Activated T-cell treated with anti-CD3 and anti-CD28 coated beads, Interleukin-2, amount 50 U/mL, for 48 hours (primary cell): Measurements from ENCODE around the gene OPCML.

ENCODE experiments used
- DNase-seq, 2 experiments: peaks; one replicate each; pipeline ENCODE4 v3.0.0-alpha.2; 2020

Gene OPCML

DNA sequence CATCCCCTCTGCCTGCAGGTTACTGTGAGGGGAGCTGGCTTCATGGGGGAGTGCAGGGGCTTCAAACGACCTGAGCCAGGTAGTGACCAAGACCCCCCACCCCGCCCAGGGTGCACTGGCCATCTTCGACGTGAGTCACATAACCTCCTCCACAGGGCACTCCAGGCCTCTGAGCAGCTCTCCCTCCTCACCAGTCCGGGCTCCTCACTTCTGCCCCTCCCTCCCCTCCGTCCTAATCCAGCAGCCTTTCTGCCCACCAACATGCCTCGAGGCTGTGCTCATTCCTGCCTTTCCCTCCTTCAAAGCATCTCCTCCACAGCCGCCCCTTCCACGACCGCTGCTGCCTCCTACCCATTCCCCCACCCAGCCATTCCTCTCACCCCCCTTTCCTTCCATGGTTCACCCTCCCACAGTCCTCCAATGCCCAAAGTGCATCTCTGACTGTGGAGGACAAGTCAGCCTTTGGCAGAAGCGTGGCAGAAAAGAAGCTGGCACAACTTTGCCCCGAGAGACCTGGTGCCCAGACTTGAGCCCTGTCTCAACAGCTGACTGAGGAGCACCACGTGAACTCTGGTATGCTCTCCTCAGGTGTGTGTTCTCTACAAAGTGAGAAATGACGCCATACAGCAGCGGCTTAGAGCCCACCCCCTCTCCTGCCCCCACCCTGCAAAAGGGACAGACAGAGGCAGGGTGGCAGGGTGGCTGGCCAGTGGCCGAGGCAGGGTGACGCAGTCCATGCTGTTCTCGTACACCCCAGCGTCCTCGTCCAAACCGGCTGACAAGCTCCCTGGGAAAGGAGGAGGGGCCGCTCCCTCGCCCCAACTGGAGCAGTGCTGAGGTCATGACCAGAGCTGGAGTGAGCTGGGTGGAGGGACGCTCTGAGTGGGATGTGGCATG is 30.4 kb downstream of the OPCML start:
- no peak for DNase-seq

DNA sequence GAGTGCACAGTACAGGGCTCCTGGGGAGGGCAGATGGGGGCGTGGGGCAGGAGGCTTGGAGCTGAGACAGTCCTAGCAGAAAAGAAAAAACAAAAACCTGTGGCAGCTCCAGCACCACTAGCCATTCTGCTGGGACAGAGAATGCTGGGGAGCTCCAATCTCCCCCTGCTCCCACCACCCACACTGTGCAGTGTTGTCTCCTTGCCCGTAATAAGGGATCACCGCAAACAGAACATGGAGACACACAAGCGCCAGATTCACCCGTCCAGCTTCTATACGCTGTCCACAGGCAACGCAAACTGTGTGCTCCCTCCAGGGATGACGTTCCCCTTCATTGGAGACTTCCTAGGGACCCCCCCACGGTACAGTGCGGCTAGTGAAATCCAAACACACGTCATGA is 31.4 kb downstream of the OPCML start:
- DNase-seq, result no peak

GRCh38 chr11:133500435-133500834 is 31.9 kb downstream of the OPCML start:
- no peak for DNase-seq

DNA sequence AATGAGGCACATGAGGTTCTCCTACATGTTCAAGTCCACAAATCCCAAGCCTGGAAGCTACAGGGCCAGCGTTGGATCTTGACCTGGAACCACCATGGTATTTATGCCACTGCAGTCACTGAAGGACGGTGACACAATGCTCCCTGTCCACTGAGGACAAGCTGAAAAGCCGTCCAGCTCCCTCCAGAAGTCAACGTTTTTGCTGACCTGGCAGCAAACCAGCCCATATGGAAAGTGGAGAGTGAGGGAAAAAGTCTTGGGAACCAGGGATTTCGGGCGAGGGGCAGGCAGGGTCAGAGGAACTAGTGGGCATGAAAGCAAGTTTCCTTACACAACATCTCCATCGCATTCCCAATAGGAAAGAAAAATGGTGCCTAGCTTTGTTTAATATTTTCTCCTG is 33.3 kb downstream of the OPCML start:
- DNase-seq, result no peak

DNA sequence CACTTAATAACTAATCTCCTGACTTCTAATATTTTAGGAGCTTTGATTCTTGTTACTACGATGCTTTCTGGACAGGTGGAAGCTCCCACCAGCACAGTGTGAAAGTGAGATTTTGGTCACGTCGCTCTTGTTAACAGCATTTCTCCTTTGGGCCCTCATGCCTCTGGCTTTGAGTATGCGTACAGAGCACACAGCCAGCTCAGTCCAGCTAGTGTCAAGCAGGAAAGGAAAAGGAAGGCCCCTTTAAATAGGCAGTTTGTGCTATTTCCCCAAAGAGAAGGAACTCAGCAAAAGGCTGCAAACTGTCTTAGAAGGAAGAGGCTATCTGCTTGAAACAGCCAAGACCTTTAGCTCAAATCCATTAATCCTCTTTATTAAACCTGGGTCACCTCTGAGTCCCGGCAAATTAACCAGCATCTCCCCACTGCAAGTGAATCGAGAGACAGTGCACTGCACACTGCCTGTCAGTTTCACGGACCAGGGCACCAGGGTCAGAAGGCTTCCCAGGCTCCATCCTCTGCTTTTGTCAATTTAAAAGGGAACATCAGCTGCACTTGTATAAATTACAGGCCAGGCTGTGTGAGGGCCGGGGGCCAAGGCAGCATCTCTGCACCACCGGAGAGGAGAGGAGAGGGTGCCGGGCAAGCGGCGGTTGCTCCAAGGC is 34.7 kb downstream of the OPCML start:
- DNase-seq, result no peak

DNA sequence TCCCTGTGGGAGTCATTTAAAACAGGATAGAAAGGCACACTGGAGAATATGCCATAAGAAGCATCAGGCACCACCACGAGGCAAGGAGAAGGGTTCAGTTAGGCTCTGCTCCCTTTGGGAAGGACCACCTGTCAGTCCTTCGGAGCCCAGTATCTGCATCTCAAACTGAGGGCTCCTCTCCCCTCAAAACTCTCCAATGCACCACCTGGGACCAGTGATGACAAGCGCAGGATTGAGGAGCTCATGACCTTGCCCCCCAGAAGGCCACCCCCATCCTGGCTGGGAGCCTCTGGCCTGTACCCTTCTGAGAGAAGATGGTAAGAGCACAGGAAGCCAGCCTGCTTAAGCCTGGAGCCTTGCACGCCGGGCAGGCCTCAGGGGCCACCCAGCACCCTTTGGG is 39.4 kb downstream of the OPCML start:
- DNase-seq, result no peak

- no peak for DNase-seq
These were observed 40.5 kb downstream of the OPCML start for GRCh38 chr11:133491680-133492383.

DNA sequence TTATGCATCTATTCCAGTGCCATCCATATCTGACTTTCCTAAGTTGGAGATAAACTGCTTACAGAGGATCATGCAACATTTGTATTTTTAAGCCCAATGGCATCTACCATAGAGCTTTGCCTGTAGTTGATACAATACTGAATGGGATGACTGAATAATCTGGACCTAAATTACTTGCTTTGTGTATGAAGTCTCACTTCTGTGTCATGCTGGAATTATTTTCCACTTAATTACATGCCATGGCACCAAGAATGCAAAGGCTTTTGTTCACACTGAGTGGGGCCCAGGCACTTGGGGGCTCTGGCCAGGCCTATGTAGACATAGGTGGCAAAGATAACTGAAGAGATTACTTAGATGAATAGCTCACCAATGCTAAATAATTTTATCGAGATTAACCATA is 51.6 kb downstream of the OPCML start:
- no peak for DNase-seq

- no peak for DNase-seq
These were observed 53.1 kb downstream of the OPCML start for GRCh38 chr11:133479209-133479608.

DNA sequence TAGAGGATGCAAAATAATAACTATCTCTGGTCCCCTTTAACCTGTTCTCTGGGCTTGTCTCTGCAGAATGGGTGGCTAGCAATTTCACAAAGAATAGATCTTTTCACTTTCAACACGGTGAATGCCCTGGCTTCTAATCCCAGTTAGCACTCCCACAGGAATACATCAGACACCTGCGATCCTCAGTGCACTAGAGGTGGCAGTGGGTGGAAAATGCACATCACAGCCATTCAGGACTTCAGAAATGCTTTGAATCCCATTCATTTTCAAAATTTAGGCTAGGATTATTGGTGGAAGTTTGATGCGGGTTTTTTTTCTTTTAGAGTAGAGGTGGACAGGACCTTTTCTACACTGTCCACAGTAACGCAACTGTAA is 55.1 kb downstream of the OPCML start:
- DNase-seq, result no peak

- no peak for DNase-seq
These were observed 55.6 kb downstream of the OPCML start for GRCh38 chr11:133476570-133477250.

DNA sequence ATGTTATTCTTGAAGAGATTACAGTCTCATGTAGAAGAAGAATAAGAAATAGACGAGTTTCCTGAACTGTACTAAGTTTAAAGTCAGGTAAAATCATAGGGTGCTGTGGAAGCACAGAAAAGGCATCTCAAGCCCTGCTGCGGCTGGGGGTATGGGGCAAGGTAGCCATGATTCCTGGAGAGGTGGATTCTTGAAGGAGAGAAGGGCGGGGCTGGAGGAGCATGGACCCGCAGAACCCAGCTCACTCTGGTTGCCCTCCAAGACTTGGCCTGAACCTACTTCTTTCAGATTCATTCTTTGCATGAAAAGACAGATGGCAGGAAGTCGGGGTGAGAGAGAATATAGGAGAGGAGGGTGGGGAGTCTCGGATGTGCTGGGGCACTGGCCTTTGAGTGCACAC is 57.8 kb downstream of the OPCML start:
- DNase-seq, result no peak

GRCh38 chr11:133467686-133468085 is 64.6 kb downstream of the OPCML start:
- no peak for DNase-seq

DNA sequence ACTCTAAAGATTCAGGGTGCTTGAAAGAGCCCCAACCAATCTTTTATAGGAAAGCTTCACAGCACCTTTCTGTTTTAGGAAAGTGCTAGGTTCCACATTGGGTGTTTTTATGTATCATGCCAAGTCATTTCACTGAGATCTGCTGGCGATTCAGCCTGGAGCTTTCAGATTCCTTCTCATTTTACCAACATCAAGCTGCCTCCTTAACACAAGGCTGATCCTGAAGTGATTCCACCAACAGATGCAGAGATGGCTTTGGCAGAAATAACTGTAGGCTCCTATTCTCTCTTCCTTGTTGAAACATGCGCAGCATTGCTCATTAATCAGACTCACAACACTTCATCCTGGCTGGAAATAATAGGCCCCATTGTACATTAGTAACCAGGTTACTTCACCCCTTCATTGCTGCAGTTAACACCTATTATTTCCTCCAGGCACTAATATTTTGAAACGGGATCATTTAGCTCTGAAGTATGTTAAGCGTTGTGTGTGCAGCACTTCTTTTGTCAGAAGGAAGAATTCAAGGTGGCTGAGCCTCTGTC is 89.0 kb downstream of the OPCML start:
- DNase-seq, result no peak

- DNase-seq, result no peak
These were observed 90.2 kb downstream of the OPCML start for GRCh38 chr11:133441964-133442660.

DNA sequence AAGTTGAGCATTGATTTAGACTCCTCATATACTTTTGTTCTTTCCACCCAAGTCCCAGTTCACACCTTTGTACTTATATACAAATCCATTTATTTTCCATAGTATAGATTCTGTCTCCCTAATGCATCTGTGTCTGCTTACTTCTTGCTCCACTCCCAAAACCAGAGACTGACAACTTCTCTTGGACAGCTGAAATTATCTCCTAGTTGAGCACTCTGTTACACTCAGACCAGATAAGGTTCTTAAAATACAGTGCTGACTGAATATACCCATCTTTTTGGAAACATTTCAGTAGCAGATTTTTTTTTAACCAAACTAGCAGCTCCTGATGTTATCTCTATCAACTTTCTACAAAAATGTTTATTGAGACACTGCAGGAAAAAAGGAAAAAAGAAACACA is 106.3 kb downstream of the OPCML start:
- no peak for DNase-seq

- no peak for DNase-seq
These were observed 107.1 kb downstream of the OPCML start for GRCh38 chr11:133425245-133425644.

DNA sequence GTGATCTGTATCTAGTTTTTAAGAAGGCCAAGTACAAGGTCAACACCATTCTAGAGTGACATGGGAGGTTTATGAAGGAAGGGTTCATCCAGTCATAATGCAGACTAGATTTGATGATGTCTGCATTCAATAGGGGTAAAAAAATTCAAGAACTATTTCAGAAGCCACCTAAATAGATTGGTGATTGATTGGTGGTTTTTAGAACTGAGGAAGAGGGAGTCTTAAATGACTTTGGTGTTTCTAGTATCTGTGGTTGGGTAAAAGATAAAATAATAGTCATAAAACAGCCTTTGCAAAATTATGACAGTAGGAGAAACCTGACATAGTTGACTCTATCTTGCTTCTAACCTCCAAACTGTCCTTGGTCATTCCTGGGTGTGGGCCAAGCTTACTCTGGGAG is 114.1 kb downstream of the OPCML start:
- no peak for DNase-seq

- DNase-seq, result no peak
These were observed 117.8 kb downstream of the OPCML start for GRCh38 chr11:133414506-133414905.

GRCh38 chr11:133413703-133414102 is 118.6 kb downstream of the OPCML start:
- no peak for DNase-seq

DNA sequence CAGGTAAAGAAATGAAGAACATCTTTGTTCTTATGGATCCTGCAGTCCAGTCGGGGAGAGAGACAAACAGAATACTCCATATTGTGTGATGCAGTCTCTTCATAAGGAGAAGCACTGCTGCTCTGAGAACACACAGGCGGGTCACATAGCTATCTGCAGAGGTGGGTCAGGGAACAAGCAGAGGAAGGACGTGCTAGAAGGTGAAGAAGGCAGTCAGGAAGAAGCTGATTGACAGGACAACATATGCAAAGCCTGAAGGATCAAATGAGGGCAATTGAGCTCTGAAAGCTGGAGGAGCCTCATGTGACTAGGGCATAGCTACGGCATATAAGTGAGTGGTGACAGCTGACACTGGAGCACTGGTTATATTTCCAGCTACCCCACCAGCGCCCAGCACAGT is 122.5 kb downstream of the OPCML start:
- DNase-seq, result no peak

DNA sequence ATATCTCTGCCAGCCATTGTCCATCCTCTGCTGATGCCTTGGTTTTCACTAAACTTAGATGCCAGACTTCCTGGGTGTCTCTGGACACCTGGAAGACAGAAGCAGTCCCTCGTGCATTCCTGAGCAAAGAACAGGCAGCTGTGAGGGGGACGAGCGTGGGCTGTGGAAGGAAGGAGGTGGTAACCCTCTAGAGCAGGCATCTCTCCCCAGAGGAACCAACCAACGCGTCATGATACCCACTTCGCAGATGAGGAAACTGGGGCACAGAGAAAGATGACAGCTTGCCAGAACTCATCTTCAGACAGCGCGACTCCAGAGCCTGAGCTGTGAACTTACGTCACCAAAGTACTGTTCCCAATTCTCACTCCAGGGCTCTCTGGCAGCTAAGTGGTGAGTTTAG is 123.4 kb downstream of the OPCML start:
- no peak for DNase-seq
